Vagina (tissue), 2 donors: ENCODE measurements around the gene RIF1. TPM values are rescaled to one million over a fixed set of nuclear protein-coding genes. Genes with fewer than 3 reads are reported as not detected.

Source experiments
- DNase-seq, 2 donors: peaks; one replicate each; pipeline ENCODE4 v3.0.0-alpha.2; 2017; ENCODE audit errors: extremely low spot score in 2 of 2
- H3K27ac ChIP-seq: fragments of 200-600 bp; sonication (generic); one replicate; pipeline ENCODE4 v1.5.1; 2019
- H3K27me3 ChIP-seq: fragments of 200-600 bp; sonication (generic); one replicate; pipeline ENCODE4 v1.5.1; 2019
- H3K36me3 ChIP-seq, 2 donors: fragments of 200-600 bp; sonication (generic); one replicate each; pipeline ENCODE4 v1.5.1; 2017 to 2019
- H3K4me1 ChIP-seq: fragments of 200-600 bp; sonication (generic); one replicate; pipeline ENCODE4 v1.5.1; 2019
- H3K4me3 ChIP-seq, 2 donors: fragments of 200-600 bp; sonication (generic); 1 replicate in 1 of 2; 2 replicates in 1 of 2; pipeline ENCODE4 v1.5.1; 2016 to 2019
- H3K9me3 ChIP-seq: fragments of 200-600 bp; sonication (generic); one replicate; pipeline ENCODE4 v1.5.1; 2019
- CTCF ChIP-seq, 3 experiments: fragments of 450-650 bp in 2 of 3; fragments of 200-600 bp in 1 of 3; sonication (generic) in 1 of 3; IDR thresholded peaks; one replicate each; pipeline ENCODE4 v1.5.1; 2017 to 2019; ENCODE audit warnings: antibody characterized with exemption in 3 of 3, mild to moderate bottlenecking in 2 of 3, moderate library complexity in 2 of 3
- POLR2A ChIP-seq, 2 donors: fragments of 450-650 bp; IDR thresholded peaks; one replicate each; pipeline ENCODE4 v1.6.1; 2017; ENCODE audit warnings: antibody characterized with exemption in 2 of 2, mild to moderate bottlenecking in 2 of 2, moderate library complexity in 2 of 2
- POLR2AphosphoS5 ChIP-seq, 2 donors: sonication (generic); formaldehyde crosslinking; IDR thresholded peaks; one replicate each; pipeline ENCODE4 v1.9.0; 2017; ENCODE audit warnings: antibody characterized with exemption in 2 of 2, mild to moderate bottlenecking in 2 of 2, low read depth in 1 of 2; ENCODE audit not compliant: insufficient read depth in 1 of 2
- intact Hi-C: fragments of 100-400 bp; cut with DNase I; formaldehyde crosslinking; loops from one replicate; pipeline ENCODE4 v1.15.1; 2023
- total RNA-seq: library from RNA; depleted of rRNA; stranded (reverse); fragments of >200 nt; gene quantifications from one replicate; pipeline ENCODE4 v1.2.3, GENCODE V29; 2016

The RIF1 gene
- total RNA-seq, 1 donor from 2014 or later = 31.7 TPM

GRCh38 chr2:151490276-151490675 lies 80.6 kb downstream of the RIF1 start:
- no peaks in the 10 kb centered on the region for H3K4me1 ChIP-seq
- H3K36me3 ChIP-seq = no peaks in the 10 kb centered on the region
- TF ChIP-seq CTCF (IDR thresholded peaks at IDR 0.05) (no peak), POLR2A (IDR thresholded peaks at IDR 0.05) (no peak), POLR2AphosphoS5 (IDR thresholded peaks at IDR 0.05; ENCODE audit: insufficient read depth in 1 of 2, low read depth in 1 of 2) (no peak)
- no peak for DNase-seq
- no peaks in the 10 kb centered on the region for H3K9me3 ChIP-seq
- intact Hi-C loops = no loop called here
- H3K4me3 ChIP-seq = no peak overlapping the region
- no peaks in the 10 kb centered on the region for H3K27me3 ChIP-seq
- H3K27ac ChIP-seq = no peak overlapping the region

GRCh38 chr2:151491496-151491895 lies 81.8 kb downstream of the RIF1 start:
- H3K9me3 ChIP-seq = no peaks in the 10 kb centered on the region
- H3K27me3 ChIP-seq = no peaks in the 10 kb centered on the region
- DNase-seq = no peak
- no peak for TF ChIP-seq POLR2AphosphoS5 (IDR thresholded peaks at IDR 0.05; ENCODE audit: insufficient read depth in 1 of 2, low read depth in 1 of 2)
- TF ChIP-seq POLR2A (IDR thresholded peaks at IDR 0.05) = no peak
- TF ChIP-seq CTCF (IDR thresholded peaks at IDR 0.05) = no peak
- H3K4me3 ChIP-seq = no peak overlapping the region
- no peaks in the 10 kb centered on the region for H3K4me1 ChIP-seq
- H3K36me3 ChIP-seq = no peaks in the 10 kb centered on the region
- no peak overlapping the region for H3K27ac ChIP-seq
- intact Hi-C loops = no loop called here

GRCh38 chr2:151498178-151498577 lies 88.5 kb downstream of the RIF1 start:
- Histone ChIP-seq H3K27me3 (no peaks in the 10 kb centered on the region), H3K4me1 (no peaks in the 10 kb centered on the region), H3K9me3 (no peaks in the 10 kb centered on the region), H3K36me3 (no peaks in the 10 kb centered on the region), H3K27ac (no peak overlapping the region), H3K4me3 (no peak overlapping the region)
- DNase-seq = no peak
- TF ChIP-seq POLR2A (IDR thresholded peaks at IDR 0.05) = no peak
- TF ChIP-seq POLR2AphosphoS5 (IDR thresholded peaks at IDR 0.05; ENCODE audit: insufficient read depth in 1 of 2, low read depth in 1 of 2) = no peak
- no peak for TF ChIP-seq CTCF (IDR thresholded peaks at IDR 0.05)
- intact Hi-C loops = no loop called here

GRCh38 chr2:151506170-151506569 lies 96.5 kb downstream of the RIF1 start:
- no peak overlapping the region for H3K27ac ChIP-seq
- H3K4me3 ChIP-seq = no peak overlapping the region
- no peaks in the 10 kb centered on the region for H3K36me3 ChIP-seq
- H3K27me3 ChIP-seq = no peaks in the 10 kb centered on the region
- intact Hi-C loops = no loop called here
- no peak for TF ChIP-seq CTCF (IDR thresholded peaks at IDR 0.05)
- no peaks in the 10 kb centered on the region for H3K9me3 ChIP-seq
- no peaks in the 10 kb centered on the region for H3K4me1 ChIP-seq
- no peak for DNase-seq

- no peak for TF ChIP-seq CTCF (IDR thresholded peaks at IDR 0.05)
- no peak for TF ChIP-seq POLR2A (IDR thresholded peaks at IDR 0.05)
- TF ChIP-seq POLR2AphosphoS5 (IDR thresholded peaks at IDR 0.05; ENCODE audit: insufficient read depth in 1 of 2, low read depth in 1 of 2) = no peak
- Histone ChIP-seq H3K27me3 (no peaks in the 10 kb centered on the region), H3K4me1 (no peaks in the 10 kb centered on the region), H3K9me3 (no peaks in the 10 kb centered on the region), H3K27ac (no peak overlapping the region), H3K4me3 (no peak overlapping the region), H3K36me3 (no peaks in the 10 kb centered on the region)
- no peak for DNase-seq
- intact Hi-C loops = no loop called here
Measured at GRCh38 chr2:151508519-151508918, 98.8 kb downstream of the RIF1 start.
